GM10248 (cell line): ENCODE measurements around the gene KIZ.
"Not testable (repeated sequence)": the region's sequence is repeated elsewhere in the genome, so short reads cannot be mapped to it uniquely, and the experiment has no call there.

Experiments used
- CTCF ChIA-PET: fragments of 300-600 bp; sonication (Branson Sonifier 250); formaldehyde crosslinking; extraction: SDS; loops from one replicate; lab custom pipeline; 2021; ENCODE audit warnings: antibody characterized with exemption; lab: Yijun Ruan, JAX
- POLR2A ChIA-PET: fragments of 350-650 bp; sonication (Branson Sonifier 250); formaldehyde crosslinking; extraction: SDS; loops from one replicate; lab custom pipeline; 2020; ENCODE audit warnings: antibody characterized with exemption; lab: Yijun Ruan, JAX
- DNase-seq: peaks from one replicate; pipeline ENCODE4 v3.0.0; 2012; ENCODE audit errors: extremely low spot score
- CTCF ChIP-seq: IDR thresholded peaks from 2 replicates; pipeline ENCODE4 v1.5.1; 2012; ENCODE audit warnings: mild to moderate bottlenecking, low read depth; ENCODE audit errors: extremely low read depth, missing control alignments, control extremely low read depth

Gene KIZ

GRCh38 chr20:21240394-21240793, 114.5 kb downstream of the KIZ start:
- POLR2A ChIA-PET: no interaction called here
- TF ChIP-seq CTCF: no peak
- CTCF ChIA-PET: interaction anchor here (1.3 to 11.9 kb wide), 2 partner anchors 264 to 380 kb away, joined by 3 to 293 read pairs; no protein-coding TSS in a partner anchor
- no peak for DNase-seq

GRCh38 chr20:21241406-21241805, 115.5 kb downstream of the KIZ start:
- ChIA-PET POLR2A (no interaction called here), CTCF (interaction anchor here (11.9 kb wide), 1 partner anchor 263 kb away, joined by 293 read pairs; no protein-coding TSS in a partner anchor)
- no peak for TF ChIP-seq CTCF
- no peak for DNase-seq

GRCh38 chr20:21243811-21244210, 117.9 kb downstream of the KIZ start:
- no peak for TF ChIP-seq CTCF
- CTCF ChIA-PET: interaction anchor here (5.3 to 11.9 kb wide), 2 partner anchors 8 to 261 kb away, joined by 40 to 293 read pairs; no protein-coding TSS in a partner anchor
- POLR2A ChIA-PET: no interaction called here
- no peak for DNase-seq

- CTCF ChIA-PET: interaction anchor here (1.2 to 11.9 kb wide), 4 partner anchors 9 to 327 kb away, joined by 5 to 293 read pairs (median 23); no protein-coding TSS in a partner anchor
- DNase-seq: no peak
- POLR2A ChIA-PET: no interaction called here
- no peak for TF ChIP-seq CTCF
These were observed 118.9 kb downstream of the KIZ start for GRCh38 chr20:21244808-21245207.

GRCh38 chr20:21246161-21246560, 120.3 kb downstream of the KIZ start:
- CTCF ChIA-PET: interaction anchor here (1.2 to 5.3 kb wide), 2 partner anchors 10 to 259 kb away, joined by 3 to 40 read pairs; no protein-coding TSS in a partner anchor
- no peak for TF ChIP-seq CTCF
- no peak for DNase-seq
- POLR2A ChIA-PET: no interaction called here

GRCh38 chr20:21247603-21248095, 121.8 kb downstream of the KIZ start:
- POLR2A ChIA-PET, DNase-seq: not testable (repeated sequence)
- CTCF ChIA-PET: interaction anchor here (0.9 to 5.3 kb wide), 3 partner anchors 12 to 32 kb away, joined by 3 to 40 read pairs (median 5); no protein-coding TSS in a partner anchor

GRCh38 chr20:21251278-21251677, 125.4 kb downstream of the KIZ start:
- no peak for DNase-seq
- ChIA-PET CTCF (no interaction called here), POLR2A (no interaction called here)
- no peak for TF ChIP-seq CTCF
